A549 (cell line): ENCODE results near the gene DDX20. TPM values are rescaled to one million over a fixed set of nuclear protein-coding genes. Genes with fewer than 3 reads are reported as not detected.

Experiments used
- ATAC-seq, 2 experiments: fragments of 200-7000 bp in 1 of 2; fragments of >200 bp in 1 of 2; cut with Nextera tagmentation in 1 of 2; cut with Tn5 transposase in 1 of 2; 3 replicates each; pipeline versions ENCODE4 v1.8.0 to v1.9.1; 2018 to 2020; ENCODE audit warnings: mild to moderate bottlenecking in 1 of 2, moderate library complexity in 1 of 2
- CTCF ChIA-PET: fragments of 300-600 bp; sonication (Branson Sonifier 250); formaldehyde crosslinking; extraction: SDS; loops from one replicate; lab custom pipeline; 2021; ENCODE audit warnings: antibody characterized with exemption, inconsistent platforms; lab: Yijun Ruan, JAX
- POLR2A ChIA-PET: fragments of 350-600 bp; formaldehyde crosslinking; extraction: SDS; loops from one replicate; lab custom pipeline; 2021; ENCODE audit warnings: antibody characterized with exemption, inconsistent platforms; lab: Yijun Ruan, JAX
- DNase-seq, 2 experiments: peaks; one replicate each; pipeline versions ENCODE4 v3.0.0 to v3.0.0-alpha.2; 2011 to 2016; ENCODE audit warnings: low read depth in 1 of 2, low spot score in 1 of 2
- FAIRE-seq: peaks from 2 replicates; lab custom pipeline; 2011; peaks lifted over from hg19 to GRCh38; lab: Jason Lieb, UNC
- H3K27ac ChIP-seq, 2 experiments: fragments of >200 bp; sonication (Bioruptor Twin); formaldehyde crosslinking; 3 replicates each; pipeline ENCODE4 v1.5.1; 2016 to 2017
- H3K4me1 ChIP-seq: fragments of >200 bp; sonication (Bioruptor Twin); formaldehyde crosslinking; 3 replicates; pipeline ENCODE4 v1.6.1; 2016
- H3K4me2 ChIP-seq: fragments of >200 bp; sonication (Bioruptor Twin); formaldehyde crosslinking; 3 replicates; pipeline ENCODE4 v1.6.1; 2016
- H3K4me3 ChIP-seq: fragments of >200 bp; sonication (Bioruptor Twin); formaldehyde crosslinking; 3 replicates; pipeline ENCODE4 v1.5.1; 2016
- H3K9me3 ChIP-seq: fragments of >200 bp; sonication (Bioruptor Twin); formaldehyde crosslinking; 3 replicates; pipeline ENCODE4 v1.6.1; 2016
- CBX2 ChIP-seq: fragments of 200-600 bp; sonication (generic); IDR thresholded peaks from 2 replicates; pipeline ENCODE4 v1.6.1; 2016; ENCODE audit warnings: low read depth, mild to moderate bottlenecking, borderline replicate concordance
- CEBPB ChIP-seq, 2 experiments: fragments of >200 bp in 1 of 2; sonication (Bioruptor Twin) in 1 of 2; formaldehyde crosslinking in 1 of 2; IDR thresholded peaks; 2 replicates each; pipeline ENCODE4 v1.6.1; 2012 to 2016
- EHF ChIP-seq: fragments of 250-450 bp; sonication (Bioruptor Pico); IDR thresholded peaks from 2 replicates; pipeline ENCODE4 v1.5.0; 2020; ENCODE audit warnings: mild to moderate bottlenecking
- EHMT2 ChIP-seq: fragments of 200-600 bp; sonication (generic); IDR thresholded peaks from 2 replicates; pipeline ENCODE4 v1.6.1; 2016; ENCODE audit warnings: antibody characterized with exemption, low read depth, mild to moderate bottlenecking, moderate library complexity
- EP300 ChIP-seq, 2 experiments: fragments of >200 bp; sonication (Bioruptor Twin); formaldehyde crosslinking; IDR thresholded peaks; 2 replicates in 1 of 2; 3 replicates in 1 of 2; pipeline ENCODE4 v1.6.1; 2016 to 2017
- GATA3 ChIP-seq: IDR thresholded peaks from 2 replicates; pipeline ENCODE4 v1.6.1; 2012; ENCODE audit warnings: borderline replicate concordance
- HDAC2 ChIP-seq: fragments of 200-600 bp; sonication (generic); IDR thresholded peaks from 2 replicates; pipeline ENCODE4 v1.6.1; 2016
- HEYL ChIP-seq: fragments of 250-450 bp; sonication (Bioruptor Pico); IDR thresholded peaks from 2 replicates; pipeline ENCODE4 v1.8.0; 2021; ENCODE audit warnings: mild to moderate bottlenecking, moderate library complexity
- HOXB13 ChIP-seq: fragments of 250-450 bp; sonication (Bioruptor Pico); IDR thresholded peaks from 2 replicates; pipeline ENCODE4 v1.5.0; 2020; ENCODE audit warnings: low read depth, mild to moderate bottlenecking, moderate library complexity
- JUN ChIP-seq, 2 experiments: fragments of >200 bp; sonication (Bioruptor Twin); formaldehyde crosslinking; IDR thresholded peaks; 2 replicates in 1 of 2; 3 replicates in 1 of 2; pipeline ENCODE4 v1.6.1; 2016 to 2017
- JUNB ChIP-seq: fragments of >200 bp; sonication (Bioruptor Twin); formaldehyde crosslinking; IDR thresholded peaks from 2 replicates; pipeline ENCODE4 v1.6.1; 2016
- KDM1A ChIP-seq: fragments of 200-600 bp; sonication (generic); IDR thresholded peaks from 2 replicates; pipeline ENCODE4 v1.6.1; 2016; ENCODE audit warnings: low read depth, mild to moderate bottlenecking
- NPAS2 ChIP-seq: fragments of 250-450 bp; sonication (Bioruptor Pico); IDR thresholded peaks from 2 replicates; pipeline ENCODE4 v1.8.0; 2022; ENCODE audit warnings: mild to moderate bottlenecking, moderate library complexity, borderline replicate concordance
- NR3C1 ChIP-seq: fragments of >200 bp; sonication (Bioruptor Twin); formaldehyde crosslinking; IDR thresholded peaks from 3 replicates; pipeline ENCODE4 v1.6.1; 2017
- RAD21 ChIP-seq, 2 experiments: fragments of >200 bp in 1 of 2; sonication (Bioruptor Twin) in 1 of 2; formaldehyde crosslinking in 1 of 2; IDR thresholded peaks in 1 of 2; conservative IDR thresholded peaks in 1 of 2; 2 replicates in 1 of 2; 3 replicates in 1 of 2; pipeline ENCODE4 v1.6.1; 2012 to 2018; ENCODE audit warnings: inconsistent platforms in 1 of 2
- TP53 ChIP-seq: fragments of 250-450 bp; sonication (Bioruptor Pico); IDR thresholded peaks from 2 replicates; pipeline ENCODE4 v1.5.0; 2021; ENCODE audit warnings: mild to moderate bottlenecking, moderate library complexity
- ZC3H11A ChIP-seq: fragments of 450-650 bp; IDR thresholded peaks from 2 replicates; pipeline ENCODE4 v1.6.1; 2014; ENCODE audit warnings: antibody characterized with exemption, mild to moderate bottlenecking
- ZFP36 ChIP-seq: fragments of 450-650 bp; IDR thresholded peaks from 2 replicates; pipeline ENCODE4 v1.6.1; 2014; ENCODE audit warnings: borderline replicate concordance; ENCODE audit not compliant: partially characterized antibody
- ZNF302 ChIP-seq: fragments of 250-450 bp; sonication (Bioruptor Pico); IDR thresholded peaks from 2 replicates; pipeline ENCODE4 v1.9.0; 2021; ENCODE audit warnings: inconsistent platforms, mild to moderate bottlenecking, moderate library complexity
- WGBS: methylation state at CpG from one replicate; pipeline ENCODE4 v1.1.6; 2017; ENCODE audit errors: missing lambda C conversion rate; 5-methylcytosine and 5-hydroxymethylcytosine counted together
- polyA plus RNA-seq, 4 experiments: library from polyadenylated mRNA; depleted of rRNA in 3 of 4; stranded (reverse); fragments of >200 nt; fragmentation: RNase III in 1 of 4; extraction: RNeasy Plus Mini Kit Qiagen cat#74134 plus additional on column Dnase treatment in 1 of 4; gene quantifications; 2 replicates in 3 of 4; 3 replicates in 1 of 4; pipeline ENCODE4 v1.2.3, GENCODE V29; 2011 to 2017
- TF ChIP-seq, protein P1 (sequence below): fragments of 250-450 bp; sonication (Bioruptor Pico); IDR thresholded peaks from 2 replicates; pipeline ENCODE4 v1.5.0; 2021; ENCODE audit warnings: mild to moderate bottlenecking, moderate library complexity, borderline replicate concordance
- TF ChIP-seq, protein P2 (sequence below): fragments of 250-450 bp; sonication (Bioruptor Pico); IDR thresholded peaks from 2 replicates; pipeline ENCODE4 v1.5.0; 2020; ENCODE audit warnings: low read depth, mild to moderate bottlenecking, moderate library complexity
- TF ChIP-seq, protein P3 (sequence below): fragments of 150-350 bp; IDR thresholded peaks from 2 replicates; pipeline ENCODE4 v1.6.1; 2014; ENCODE audit warnings: low read depth, mild to moderate bottlenecking, low read length

The DDX20 gene
- polyA plus RNA-seq, 2 of the 4 experiments (the other 2 are of a cell fraction): 8.4 to 13.5 TPM

DNA sequence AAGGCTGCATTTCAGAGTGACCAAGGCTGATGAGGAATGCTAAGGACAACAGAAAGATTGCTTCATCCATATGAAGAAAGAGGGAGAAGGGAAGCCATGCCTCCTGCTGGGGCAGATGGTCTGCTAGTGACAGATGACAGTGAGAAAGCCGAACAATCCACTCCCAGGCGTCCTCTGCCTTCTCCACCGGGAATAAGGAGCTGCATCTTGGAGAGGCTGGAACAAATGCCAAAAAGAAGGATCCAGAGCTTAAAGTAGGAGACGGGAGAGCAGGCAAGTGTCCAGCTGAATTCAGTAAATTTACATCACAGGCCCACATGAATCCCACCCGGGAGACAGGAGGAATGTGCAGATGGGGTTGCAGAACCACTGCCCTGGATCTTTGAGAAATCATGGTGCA lies 33.4 kb downstream of the DDX20 start:
- FAIRE-seq (no peak), ATAC-seq (no peak), DNase-seq (no peak)
- TF ChIP-seq, protein P1, sequence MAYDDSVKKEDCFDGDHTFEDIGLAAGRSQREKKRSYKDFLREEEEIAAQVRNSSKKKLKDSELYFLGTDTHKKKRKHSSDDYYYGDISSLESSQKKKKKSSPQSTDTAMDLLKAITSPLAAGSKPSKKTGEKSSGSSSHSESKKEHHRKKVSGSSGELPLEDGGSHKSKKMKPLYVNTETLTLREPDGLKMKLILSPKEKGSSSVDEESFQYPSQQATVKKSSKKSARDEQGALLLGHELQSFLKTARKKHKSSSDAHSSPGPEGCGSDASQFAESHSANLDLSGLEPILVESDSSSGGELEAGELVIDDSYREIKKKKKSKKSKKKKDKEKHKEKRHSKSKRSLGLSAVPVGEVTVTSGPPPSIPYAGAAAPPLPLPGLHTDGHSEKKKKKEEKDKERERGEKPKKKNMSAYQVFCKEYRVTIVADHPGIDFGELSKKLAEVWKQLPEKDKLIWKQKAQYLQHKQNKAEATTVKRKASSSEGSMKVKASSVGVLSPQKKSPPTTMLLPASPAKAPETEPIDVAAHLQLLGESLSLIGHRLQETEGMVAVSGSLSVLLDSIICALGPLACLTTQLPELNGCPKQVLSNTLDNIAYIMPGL: no peak
- TF ChIP-seq KDM1A (no peak), EHF (no peak), EHMT2 (no peak), JUNB (no peak), HDAC2 (no peak), CBX2 (no peak), ZFP36 (no peak), ZNF302 (CRISPR knock-in tag) (no peak), JUN (IDR thresholded peaks at IDR 0.05) (no peak), NR3C1 (no peak), ZC3H11A (no peak), TP53 (no peak)
- TF ChIP-seq, protein P2, sequence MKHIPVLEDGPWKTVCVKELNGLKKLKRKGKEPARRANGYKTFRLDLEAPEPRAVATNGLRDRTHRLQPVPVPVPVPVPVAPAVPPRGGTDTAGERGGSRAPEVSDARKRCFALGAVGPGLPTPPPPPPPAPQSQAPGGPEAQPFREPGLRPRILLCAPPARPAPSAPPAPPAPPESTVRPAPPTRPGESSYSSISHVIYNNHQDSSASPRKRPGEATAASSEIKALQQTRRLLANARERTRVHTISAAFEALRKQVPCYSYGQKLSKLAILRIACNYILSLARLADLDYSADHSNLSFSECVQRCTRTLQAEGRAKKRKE: no peak
- ChIA-PET CTCF (no interaction called here), POLR2A (no interaction called here)
- no peaks in the 10 kb centered on the region for H3K9me3 ChIP-seq
- no peak overlapping the region for H3K27ac ChIP-seq
- H3K4me3 ChIP-seq: no peak overlapping the region
- no peak overlapping the region for H3K4me2 ChIP-seq
- 26% methylated on average over 5 of the region's 5 CpGs for WGBS
- H3K4me1 ChIP-seq: no peaks in the 10 kb centered on the region

DNA sequence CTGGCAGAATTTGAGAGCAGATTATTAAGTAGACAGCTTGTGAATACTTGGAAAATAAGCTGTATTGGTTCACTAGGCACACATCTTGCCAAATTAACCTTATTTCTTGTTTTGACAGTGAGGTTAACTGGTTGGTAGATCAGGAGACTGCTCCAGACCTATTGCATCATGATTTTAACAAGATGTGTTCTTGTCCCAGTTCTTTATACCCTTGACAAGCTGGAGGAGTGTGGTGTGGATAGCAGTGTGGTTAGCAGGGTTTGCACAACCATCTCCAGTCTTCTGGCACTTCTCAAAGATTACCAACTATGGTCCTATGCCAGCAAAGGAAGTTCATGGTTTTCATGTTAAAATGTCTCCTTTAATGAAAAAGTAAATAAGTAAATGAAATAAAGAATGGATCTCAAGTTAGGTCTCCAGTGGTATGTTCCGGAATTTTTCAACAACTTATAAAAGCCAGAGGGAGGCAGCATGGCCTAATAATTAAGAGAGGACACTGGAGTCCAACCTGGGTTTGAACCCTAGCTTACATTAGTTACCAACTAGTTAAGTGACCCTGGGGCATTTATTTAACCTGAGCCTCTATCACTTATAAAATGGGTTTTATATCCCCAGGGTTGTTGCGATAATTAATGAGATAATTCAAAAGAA lies 34.1 kb downstream of the DDX20 start:
- Histone ChIP-seq H3K4me3 (no peak overlapping the region), H3K4me2 (no peak overlapping the region), H3K27ac (no peak overlapping the region), H3K9me3 (no peaks in the 10 kb centered on the region), H3K4me1 (no peaks in the 10 kb centered on the region)
- WGBS: 87% methylated on average over 2 of the region's 2 CpGs
- FAIRE-seq (no peak), ATAC-seq (no peak), DNase-seq (no peak)
- POLR2A ChIA-PET: no interaction called here
- CTCF ChIA-PET: no interaction called here
- TF ChIP-seq HOXB13 (no peak), HEYL (CRISPR knock-in tag) (no peak), GATA3 (no peak), RAD21 (conservative IDR thresholded peaks at IDR 0.05 in 1 of 2, IDR thresholded peaks at IDR 0.05 in 1 of 2) (no peak), JUNB (no peak), CEBPB (IDR thresholded peaks at IDR 0.05) (no peak), EP300 (IDR thresholded peaks at IDR 0.05) (no peak), NPAS2 (no peak)
- TF ChIP-seq, protein P3, sequence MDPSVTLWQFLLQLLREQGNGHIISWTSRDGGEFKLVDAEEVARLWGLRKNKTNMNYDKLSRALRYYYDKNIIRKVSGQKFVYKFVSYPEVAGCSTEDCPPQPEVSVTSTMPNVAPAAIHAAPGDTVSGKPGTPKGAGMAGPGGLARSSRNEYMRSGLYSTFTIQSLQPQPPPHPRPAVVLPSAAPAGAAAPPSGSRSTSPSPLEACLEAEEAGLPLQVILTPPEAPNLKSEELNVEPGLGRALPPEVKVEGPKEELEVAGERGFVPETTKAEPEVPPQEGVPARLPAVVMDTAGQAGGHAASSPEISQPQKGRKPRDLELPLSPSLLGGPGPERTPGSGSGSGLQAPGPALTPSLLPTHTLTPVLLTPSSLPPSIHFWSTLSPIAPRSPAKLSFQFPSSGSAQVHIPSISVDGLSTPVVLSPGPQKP: no peak
- TF ChIP-seq, protein P1: no peak
